ENCODE data around the gene CGNL1.
A peak's percentile ranks its signal among the peaks of the same experiment; 100 is the strongest.

CGNL1 gene

DNA sequence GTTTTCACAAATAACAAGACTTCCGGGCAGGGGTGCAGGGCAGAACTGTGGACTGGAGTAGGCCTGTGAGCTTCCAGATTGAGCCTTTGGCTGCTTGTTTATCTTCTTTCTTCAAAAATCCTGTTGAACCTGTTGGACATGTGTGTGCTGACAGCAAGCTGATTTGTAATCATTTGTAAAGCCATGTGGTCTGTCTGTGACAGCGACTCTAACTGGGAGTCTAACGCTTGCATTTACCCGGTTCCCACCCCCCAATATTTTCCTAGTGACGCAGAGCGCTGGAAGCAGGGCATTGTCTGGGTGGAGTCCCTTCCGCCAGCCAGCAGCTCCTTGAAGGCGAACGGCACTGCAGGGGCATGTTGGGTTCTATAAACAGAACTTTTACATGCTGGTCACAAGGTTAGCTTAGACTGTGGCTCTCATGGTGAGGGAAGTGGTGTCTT is 129.7 kb downstream of the CGNL1 start:
- TF ChIP-seq EZH2phosphoT487 (IDR thresholded peaks at IDR 0.05; ENCODE audit: low read depth) = no peak
- TF ChIP-seq, protein P1, sequence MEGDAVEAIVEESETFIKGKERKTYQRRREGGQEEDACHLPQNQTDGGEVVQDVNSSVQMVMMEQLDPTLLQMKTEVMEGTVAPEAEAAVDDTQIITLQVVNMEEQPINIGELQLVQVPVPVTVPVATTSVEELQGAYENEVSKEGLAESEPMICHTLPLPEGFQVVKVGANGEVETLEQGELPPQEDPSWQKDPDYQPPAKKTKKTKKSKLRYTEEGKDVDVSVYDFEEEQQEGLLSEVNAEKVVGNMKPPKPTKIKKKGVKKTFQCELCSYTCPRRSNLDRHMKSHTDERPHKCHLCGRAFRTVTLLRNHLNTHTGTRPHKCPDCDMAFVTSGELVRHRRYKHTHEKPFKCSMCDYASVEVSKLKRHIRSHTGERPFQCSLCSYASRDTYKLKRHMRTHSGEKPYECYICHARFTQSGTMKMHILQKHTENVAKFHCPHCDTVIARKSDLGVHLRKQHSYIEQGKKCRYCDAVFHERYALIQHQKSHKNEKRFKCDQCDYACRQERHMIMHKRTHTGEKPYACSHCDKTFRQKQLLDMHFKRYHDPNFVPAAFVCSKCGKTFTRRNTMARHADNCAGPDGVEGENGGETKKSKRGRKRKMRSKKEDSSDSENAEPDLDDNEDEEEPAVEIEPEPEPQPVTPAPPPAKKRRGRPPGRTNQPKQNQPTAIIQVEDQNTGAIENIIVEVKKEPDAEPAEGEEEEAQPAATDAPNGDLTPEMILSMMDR (IDR thresholded peaks at IDR 0.05; ENCODE audit: low read depth, low read length) = no peak

DNA sequence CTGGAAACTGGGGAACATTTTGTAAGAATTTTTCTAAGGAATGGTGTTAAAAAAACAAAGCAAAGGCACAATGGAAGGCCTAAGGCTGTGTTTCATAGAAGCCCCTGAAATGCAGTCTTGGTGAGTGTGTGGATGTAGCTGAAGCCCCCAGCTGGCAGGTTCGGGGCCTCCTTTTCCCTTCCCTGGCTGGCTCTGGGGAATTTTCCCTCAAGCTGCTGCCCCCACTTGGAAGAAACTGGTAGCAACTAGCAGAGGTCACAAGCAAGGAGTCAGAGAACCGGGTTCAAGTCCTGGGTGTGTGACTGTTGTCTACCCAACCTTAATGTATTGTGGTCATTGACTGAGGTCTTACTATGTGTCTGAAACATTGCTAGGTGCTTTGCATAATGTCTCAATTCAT is 130.1 kb downstream of the CGNL1 start:
- H3K4me2 ChIP-seq (ENCODE audit: low read length) = no peak overlapping the region
- no peak overlapping the region for H3K27ac ChIP-seq (ENCODE audit: low read length)

More for the DNA sequence above, 129.7 kb downstream of the CGNL1 start:
- Histone ChIP-seq H3K4me2 (ENCODE audit: low read length) (no peak overlapping the region), H4K20me1 (ENCODE audit: insufficient read depth, low read length) (no peaks in the 10 kb centered on the region), H3K4me3 (ENCODE audit: low read length) (no peak overlapping the region), H3K27me3 (ENCODE audit: low read depth, low read length) (no peaks in the 10 kb centered on the region), H3K27ac (ENCODE audit: low read length) (no peak overlapping the region), H3K36me3 (replicated peaks; ENCODE audit: low read depth, low read length) (no peaks in the 10 kb centered on the region), H2AFZ (ENCODE audit: low read depth, low read length) (no peak overlapping the region), H3K9ac (ENCODE audit: low read length) (no peak overlapping the region), H3K79me2 (ENCODE audit: low read length) (no peaks in the 10 kb centered on the region), H3K4me1 (ENCODE audit: low read length) (no peaks in the 10 kb centered on the region), H3K9me3 (ENCODE audit: insufficient read depth, low read length) (no peaks in the 10 kb centered on the region)

DNA sequence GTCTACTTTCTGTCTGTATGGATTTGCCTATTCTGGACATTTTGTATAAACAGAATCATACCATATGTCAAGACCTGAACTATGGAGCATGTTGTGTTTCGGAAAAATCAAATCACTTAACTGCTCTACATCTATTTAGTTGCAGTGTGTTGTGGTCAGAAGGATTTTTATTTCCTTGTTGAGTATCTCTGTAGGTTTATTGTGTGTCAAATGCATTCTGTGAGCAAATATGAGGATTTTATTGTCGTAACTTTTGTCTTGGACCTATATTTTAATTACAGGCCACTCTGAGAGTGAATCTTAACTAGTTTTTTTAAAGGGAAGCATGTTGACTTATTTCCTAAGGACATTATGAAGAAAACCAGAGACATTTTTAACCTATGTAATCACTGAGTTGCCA is 130.8 kb downstream of the CGNL1 start:
- H3K79me2 ChIP-seq (ENCODE audit: low read length) = no peaks in the 10 kb centered on the region
- no peak for TF ChIP-seq EZH2phosphoT487 (IDR thresholded peaks at IDR 0.05; ENCODE audit: low read depth)
- TF ChIP-seq, protein P1 (IDR thresholded peaks at IDR 0.05; ENCODE audit: low read depth, low read length) = no peak
- no peaks in the 10 kb centered on the region for H3K9me3 ChIP-seq (ENCODE audit: insufficient read depth, low read length)
- no peak overlapping the region for H2AFZ ChIP-seq (ENCODE audit: low read depth, low read length)
- H3K4me2 ChIP-seq (ENCODE audit: low read length) = no peak overlapping the region
- no peaks in the 10 kb centered on the region for H4K20me1 ChIP-seq (ENCODE audit: insufficient read depth, low read length)
- no peaks in the 10 kb centered on the region for H3K27me3 ChIP-seq (ENCODE audit: low read depth, low read length)
- H3K27ac ChIP-seq (ENCODE audit: low read length) = no peak overlapping the region
- no peak overlapping the region for H3K9ac ChIP-seq (ENCODE audit: low read length)
- no peak overlapping the region for H3K4me3 ChIP-seq (ENCODE audit: low read length)
- no peaks in the 10 kb centered on the region for H3K4me1 ChIP-seq (ENCODE audit: low read length)
- H3K36me3 ChIP-seq (replicated peaks; ENCODE audit: low read depth, low read length) = no peaks in the 10 kb centered on the region

More for the DNA sequence above, 130.1 kb downstream of the CGNL1 start:
- no peak overlapping the region for H3K4me3 ChIP-seq (ENCODE audit: low read length)
- no peak overlapping the region for H3K9ac ChIP-seq (ENCODE audit: low read length)
- TF ChIP-seq, protein P1 (IDR thresholded peaks at IDR 0.05; ENCODE audit: low read depth, low read length) = peak; percentile 10; the same call in 1 of the 2 replicates
- TF ChIP-seq EZH2phosphoT487 (IDR thresholded peaks at IDR 0.05; ENCODE audit: low read depth) = no peak
- no peaks in the 10 kb centered on the region for H3K9me3 ChIP-seq (ENCODE audit: insufficient read depth, low read length)
- H3K4me1 ChIP-seq (ENCODE audit: low read length) = no peaks in the 10 kb centered on the region
- no peaks in the 10 kb centered on the region for H3K79me2 ChIP-seq (ENCODE audit: low read length)
- no peaks in the 10 kb centered on the region for H3K27me3 ChIP-seq (ENCODE audit: low read depth, low read length)
- H4K20me1 ChIP-seq (ENCODE audit: insufficient read depth, low read length) = no peaks in the 10 kb centered on the region
- no peaks in the 10 kb centered on the region for H3K36me3 ChIP-seq (replicated peaks; ENCODE audit: low read depth, low read length)
- H2AFZ ChIP-seq (ENCODE audit: low read depth, low read length) = no peak overlapping the region

DNA sequence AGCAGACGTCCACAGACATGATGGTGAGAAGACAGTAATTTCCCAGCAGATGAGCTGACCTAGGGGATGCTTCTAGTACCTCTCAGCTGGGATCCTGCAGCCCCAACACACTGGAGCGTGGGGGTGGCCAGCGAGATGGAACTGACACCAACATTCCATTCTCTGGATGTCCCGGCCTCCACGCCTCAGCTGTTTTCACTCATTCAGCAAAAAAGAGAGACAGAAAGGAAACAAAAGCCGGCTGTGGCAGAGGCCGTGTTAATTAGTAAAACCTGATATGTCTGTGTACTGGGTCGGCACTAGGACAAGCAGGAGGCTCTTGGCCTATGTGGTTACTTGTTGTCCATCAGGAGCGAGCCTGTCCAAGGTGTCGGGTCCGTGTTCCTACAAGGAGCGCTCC is 132.8 kb downstream of the CGNL1 start:
- Histone ChIP-seq H2AFZ (ENCODE audit: low read depth, low read length) (no peak overlapping the region), H3K4me2 (ENCODE audit: low read length) (no peak overlapping the region)

More for the DNA sequence above, 132.8 kb downstream of the CGNL1 start:
- Histone ChIP-seq H3K79me2 (ENCODE audit: low read length) (no peaks in the 10 kb centered on the region), H3K27ac (ENCODE audit: low read length) (no peak overlapping the region), H3K36me3 (replicated peaks; ENCODE audit: low read depth, low read length) (no peaks in the 10 kb centered on the region), H3K4me1 (ENCODE audit: low read length) (no peaks in the 10 kb centered on the region), H3K9me3 (ENCODE audit: insufficient read depth, low read length) (no peaks in the 10 kb centered on the region), H4K20me1 (ENCODE audit: insufficient read depth, low read length) (no peaks in the 10 kb centered on the region), H3K4me3 (ENCODE audit: low read length) (no peak overlapping the region), H3K9ac (ENCODE audit: low read length) (no peak overlapping the region), H3K27me3 (ENCODE audit: low read depth, low read length) (no peaks in the 10 kb centered on the region)
- TF ChIP-seq EZH2phosphoT487 (IDR thresholded peaks at IDR 0.05; ENCODE audit: low read depth) = no peak
- TF ChIP-seq, protein P1 (IDR thresholded peaks at IDR 0.05; ENCODE audit: low read depth, low read length) = no peak

Measured in OCI-LY3 (cell line).